ENCODE results near the gene COMMD4.
"Not testable (repeated sequence)": the region's sequence is repeated elsewhere in the genome, so short reads cannot be mapped to it uniquely, and the experiment has no call there.

- TF ChIP-seq POLR2AphosphoS5 (IDR thresholded peaks at IDR 0.05; ENCODE audit: insufficient read depth, low read depth, low read length); MAX (IDR thresholded peaks at IDR 0.05; ENCODE audit: insufficient read depth, insufficient read length); JUN (IDR thresholded peaks at IDR 0.05; ENCODE audit: borderline replicate concordance, insufficient read depth, insufficient read length, low read depth); CTCF (IDR thresholded peaks at IDR 0.05; ENCODE audit: extremely low read depth in 1 of 2, insufficient read depth in 1 of 2, low read depth in 1 of 2, low read length in 2 of 2): not testable (repeated sequence)
Measured at GRCh38 chr15:75383986-75384385, 48.1 kb downstream of the COMMD4 start.

Measured in endothelial cell of umbilical vein (primary cell).